Chondrocyte (in vitro differentiated cells): ENCODE measurements around the gene HSPA4L. TPM values are rescaled to one million over a fixed set of nuclear protein-coding genes. Genes with fewer than 3 reads are reported as not detected.
A peak's percentile ranks its signal among the peaks of the same experiment; 100 is the strongest.

Experiments used
- DNase-seq: peaks from one replicate; pipeline ENCODE4 v3.0.0; 2021; ENCODE audit warnings: mixed read lengths, low spot score
- H3K27ac Mint-ChIP-seq: one replicate; pipeline ENCODE4 v1.8.0; 2021; ENCODE audit warnings: mild to moderate bottlenecking, moderate library complexity, mixed read lengths; ENCODE audit not compliant: unreplicated experiment
- H3K27me3 Mint-ChIP-seq: 2 replicates; pipeline ENCODE4 v1.8.0; 2021; ENCODE audit warnings: low read depth, mixed read lengths
- H3K36me3 Mint-ChIP-seq: 2 replicates; pipeline ENCODE4 v1.8.0; 2021; ENCODE audit warnings: low read depth, mixed read lengths
- H3K4me1 Mint-ChIP-seq: 2 replicates; pipeline ENCODE4 v1.8.0; 2021; ENCODE audit warnings: low read depth, mild to moderate bottlenecking, mixed read lengths
- H3K4me3 Mint-ChIP-seq: one replicate; pipeline ENCODE4 v1.8.0; 2021; ENCODE audit warnings: mild to moderate bottlenecking, moderate library complexity, mixed read lengths; ENCODE audit not compliant: unreplicated experiment
- H3K9me3 Mint-ChIP-seq: 2 replicates; pipeline ENCODE4 v1.8.0; 2021; ENCODE audit warnings: low read depth, mixed read lengths
- CTCF ChIP-seq: fragments of 200-600 bp; sonication (generic); IDR thresholded peaks from 2 replicates; pipeline ENCODE4 v1.5.0; 2021; ENCODE audit warnings: antibody characterized with exemption, mild to moderate bottlenecking, moderate library complexity
- total RNA-seq: library from RNA; stranded (reverse); gene quantifications from 3 replicates; pipeline ENCODE4 v1.2.1, GENCODE V29; 2021

The HSPA4L gene
- total RNA-seq, 1 donor from 2014 or later = 4.0 TPM

GRCh38 chr4:127778102-127778501 lies 4.0 kb upstream of the HSPA4L start:
- no peak for DNase-seq
- Mint-ChIP-seq H3K9me3 (no peaks in the 10 kb centered on the region), H3K36me3 (no peaks in the 10 kb centered on the region), H3K4me3 (no peak overlapping the region), H3K27me3 (peaks cover 3% of the 10 kb centered on the region), H3K4me1 (peaks cover 7% of the 10 kb centered on the region), H3K27ac (no peak overlapping the region)
- no peak for TF ChIP-seq CTCF

GRCh38 chr4:127780598-127780997 lies 1.5 kb upstream of the HSPA4L start:
- no peaks in the 10 kb centered on the region for H3K36me3 Mint-ChIP-seq
- no peak overlapping the region for H3K27ac Mint-ChIP-seq
- no peak overlapping the region for H3K4me3 Mint-ChIP-seq
- peaks cover 22% of the 10 kb centered on the region for H3K4me1 Mint-ChIP-seq
- no peak for DNase-seq
- H3K9me3 Mint-ChIP-seq = no peaks in the 10 kb centered on the region
- TF ChIP-seq CTCF = no peak
- H3K27me3 Mint-ChIP-seq = peaks cover 3% of the 10 kb centered on the region

- Mint-ChIP-seq H3K9me3 (no peaks in the 10 kb centered on the region), H3K4me1 (peaks cover 22% of the 10 kb centered on the region), H3K36me3 (no peaks in the 10 kb centered on the region), H3K27ac (peak overlapping the region; percentile 51), H3K27me3 (peaks cover 3% of the 10 kb centered on the region), H3K4me3 (peak overlapping the region; percentile 83)
- TF ChIP-seq CTCF = no peak
- no peak for DNase-seq
Measured at GRCh38 chr4:127781300-127782024, 660 bp upstream of the HSPA4L start.

GRCh38 chr4:127782025-127782274 lies 172 bp upstream of the HSPA4L start:
- Mint-ChIP-seq H3K27ac (peak overlapping the region; percentile 41), H3K4me3 (peak overlapping the region; percentile 83), H3K36me3 (no peaks in the 10 kb centered on the region), H3K27me3 (peaks cover 3% of the 10 kb centered on the region), H3K9me3 (no peaks in the 10 kb centered on the region), H3K4me1 (peaks cover 22% of the 10 kb centered on the region)
- TF ChIP-seq CTCF = no peak
- no peak for DNase-seq

- Mint-ChIP-seq H3K9me3 (no peaks in the 10 kb centered on the region), H3K36me3 (no peaks in the 10 kb centered on the region), H3K4me3 (peak overlapping the region; percentile 83), H3K27me3 (peaks cover 3% of the 10 kb centered on the region), H3K4me1 (peaks cover 22% of the 10 kb centered on the region), H3K27ac (peak overlapping the region; percentile 92)
- TF ChIP-seq CTCF = no peak
- DNase-seq = peak; percentile 68
Measured at GRCh38 chr4:127783026-127783769, 1.1 kb downstream of the HSPA4L start.
